GM20000 (cell line): ENCODE results near the gene FAM228A.

ENCODE experiments used
- DNase-seq: peaks from one replicate; pipeline ENCODE4 v3.0.0; 2012; ENCODE audit warnings: low spot score
- CTCF ChIP-seq: IDR thresholded peaks from 2 replicates; pipeline ENCODE4 v1.5.1; 2012; ENCODE audit warnings: mild to moderate bottlenecking, control low read depth; ENCODE audit errors: extremely low read depth, missing control alignments

FAM228A gene

GRCh38 chr2:24204505-24204904 lies 29.7 kb downstream of the FAM228A start:
- no peak for TF ChIP-seq CTCF
- no peak for DNase-seq

GRCh38 chr2:24205131-24205530 lies 30.3 kb downstream of the FAM228A start:
- TF ChIP-seq CTCF, result no peak
- DNase-seq, result no peak

- no peak for DNase-seq
- TF ChIP-seq CTCF, result no peak
These were observed 31.4 kb downstream of the FAM228A start for GRCh38 chr2:24206242-24206641.

GRCh38 chr2:24206714-24207113 lies 31.9 kb downstream of the FAM228A start:
- no peak for TF ChIP-seq CTCF
- no peak for DNase-seq

GRCh38 chr2:24207359-24207758 lies 32.5 kb downstream of the FAM228A start:
- no peak for DNase-seq
- no peak for TF ChIP-seq CTCF

GRCh38 chr2:24208490-24208889 lies 33.6 kb downstream of the FAM228A start:
- DNase-seq, result no peak
- TF ChIP-seq CTCF, result no peak

- TF ChIP-seq CTCF, result no peak
- DNase-seq, result no peak
These were observed 34.7 kb downstream of the FAM228A start for GRCh38 chr2:24209389-24210105.
